Pancreas (tissue), 10 donors: ENCODE measurements around the gene CEP128. TPM values are rescaled to one million over a fixed set of nuclear protein-coding genes. Genes with fewer than 3 reads are reported as not detected.

Source experiments
- ATAC-seq, 4 donors: fragments of 200-7000 bp; cut with Tn5 transposase; one replicate each; pipeline versions ENCODE4 v1.8.0 to v1.9.1; 2020; ENCODE audit warnings: mild to moderate bottlenecking in 4 of 4, moderate library complexity in 4 of 4
- DNase-seq, 6 donors: peaks; one replicate each; pipeline ENCODE4 v3.0.0-alpha.2; 2020
- FAIRE-seq: peaks from 2 replicates; lab custom pipeline; 2012; peaks lifted over from hg19 to GRCh38; lab: Jason Lieb, UNC
- H3K27ac ChIP-seq, 4 donors: fragments of 200-600 bp; sonication (generic); 1 replicate in 3 of 4; 2 replicates in 1 of 4; pipeline versions ENCODE4 v1.5.0 to v1.8.0; 2020
- H3K27me3 ChIP-seq, 4 donors: fragments of 200-600 bp; one replicate each; pipeline ENCODE4 v1.8.0; 2021
- H3K36me3 ChIP-seq, 3 donors: fragments of 200-600 bp; sonication (generic) in 1 of 3; one replicate each; pipeline versions ENCODE4 v1.5.0 to v1.8.0; 2020 to 2021
- H3K4me1 ChIP-seq, 3 donors: fragments of 200-600 bp; one replicate each; pipeline ENCODE4 v1.8.0; 2021
- H3K4me3 ChIP-seq, 4 donors: fragments of 200-600 bp; sonication (generic) in 2 of 4; one replicate each; pipeline versions ENCODE4 v1.5.0 to v1.8.0; 2020 to 2021
- H3K9me3 ChIP-seq, 4 donors: fragments of 200-600 bp; one replicate each; pipeline ENCODE4 v1.8.0; 2021
- CTCF ChIP-seq, 4 donors: fragments of 200-600 bp; sonication (generic) in 3 of 4; IDR thresholded peaks; one replicate each; pipeline versions ENCODE4 v1.5.0 to v1.8.0; 2021; ENCODE audit warnings: antibody characterized with exemption in 4 of 4
- WGBS, 2 donors: extraction: QIAGEN DNeasy Blood & Tissue Kit; methylation state at CpG; one replicate each; pipeline ENCODE4 v1.1.7; 2013; 5-methylcytosine and 5-hydroxymethylcytosine counted together
- intact Hi-C, 3 donors: fragments of 100-400 bp; cut with DNase I; formaldehyde crosslinking; loops; one replicate each; pipeline versions ENCODE4 v1.11.1 to v1.14.2; 2022
- polyA plus RNA-seq, 2 donors: library from polyadenylated mRNA; stranded (reverse); fragments of 200-250 nt; gene quantifications; one replicate each; pipeline ENCODE4 v1.2.3, GENCODE V29; 2013
- total RNA-seq, 6 donors: library from RNA; stranded (reverse); fragmentation: NEBNext Ultra II Directional in 4 of 6; extraction: Animal tissue kit (Norgen Biotek cat#: 25700) in 4 of 6; gene quantifications; one replicate each; pipeline versions ENCODE4 v1.2.1 to v1.2.4, GENCODE V29; 2021 to 2023
- donor health status: healthy with polysubstance abuse.
- donor health status: DM: no; HTN: no; CAD: no; lungs with moderate emphysema.
- donor health status: DM: no; HTN: no; CAD: no.
- donor health status: control.
- donor health status: control.
- donor health status: Bipolar disorder and iron deficiency.
- donor health status: DM: yes; HTN: yes; CAD: no.
- donor health status: DM: no; HTN: no; CAD: no.
- donor health status: DM: no; HTN: no; CAD: no.
- donor health status: DM: yes; HTN: yes; CAD: no.

The CEP128 gene
- total and polyA plus RNA-seq, 8 donors, result 0.92 to 2.8 (median 2.0) TPM

GRCh38 chr14:80491650-80492049, 449.9 kb downstream of the CEP128 start:
- ATAC-seq (no peak), DNase-seq (no peak), FAIRE-seq (no peak)
- intact Hi-C loops, result no loop called here
- Histone ChIP-seq H3K4me3 (no peak overlapping the region), H3K4me1 (no peaks in the 10 kb centered on the region), H3K27me3 (no peaks in the 10 kb centered on the region), H3K9me3 (no peaks in the 10 kb centered on the region), H3K27ac (no peak overlapping the region), H3K36me3 (no peaks in the 10 kb centered on the region)
- 83 to 90% methylated on average over 2 of the region's 2 CpGs for WGBS, 2 donors
- no peak for TF ChIP-seq CTCF (IDR thresholded peaks at IDR 0.05)

GRCh38 chr14:80491131-80491530, 450.4 kb downstream of the CEP128 start:
- Histone ChIP-seq H3K27me3 (no peaks in the 10 kb centered on the region), H3K4me3 (no peak overlapping the region), H3K4me1 (no peaks in the 10 kb centered on the region), H3K9me3 (no peaks in the 10 kb centered on the region), H3K27ac (no peak overlapping the region), H3K36me3 (no peaks in the 10 kb centered on the region)
- intact Hi-C loops, result no loop called here
- 56 to 58% methylated on average over 4 of the region's 4 CpGs for WGBS, 2 donors
- ATAC-seq (peak in 1 of 4 donors; percentile 14), FAIRE-seq (no peak), DNase-seq (no peak)
- TF ChIP-seq CTCF (IDR thresholded peaks at IDR 0.05), result no peak

GRCh38 chr14:80489513-80489912, 452.0 kb downstream of the CEP128 start:
- no peak for TF ChIP-seq CTCF (IDR thresholded peaks at IDR 0.05)
- Histone ChIP-seq H3K27ac (no peak overlapping the region), H3K4me1 (no peaks in the 10 kb centered on the region), H3K36me3 (no peaks in the 10 kb centered on the region), H3K27me3 (no peaks in the 10 kb centered on the region), H3K4me3 (no peak overlapping the region), H3K9me3 (no peaks in the 10 kb centered on the region)
- FAIRE-seq (no peak), DNase-seq (no peak), ATAC-seq (no peak)
- intact Hi-C loops, result no loop called here
- 82 to 89% methylated on average over 3 of the region's 3 CpGs for WGBS, 2 donors

- Histone ChIP-seq H3K4me3 (no peak overlapping the region), H3K27me3 (no peaks in the 10 kb centered on the region), H3K27ac (no peak overlapping the region), H3K9me3 (no peaks in the 10 kb centered on the region), H3K36me3 (no peaks in the 10 kb centered on the region), H3K4me1 (no peaks in the 10 kb centered on the region)
- intact Hi-C loops, result no loop called here
- WGBS, 2 donors, result 89 to 98% methylated on average over 2 of the region's 2 CpGs
- DNase-seq (no peak), ATAC-seq (no peak), FAIRE-seq (no peak)
- no peak for TF ChIP-seq CTCF (IDR thresholded peaks at IDR 0.05)
Observed at GRCh38 chr14:80485764-80486163, 455.8 kb downstream of the CEP128 start.

GRCh38 chr14:80483331-80483730, 458.2 kb downstream of the CEP128 start:
- FAIRE-seq (no peak), ATAC-seq (no peak), DNase-seq (no peak)
- intact Hi-C loops, result no loop called here
- Histone ChIP-seq H3K4me1 (no peaks in the 10 kb centered on the region), H3K27me3 (no peaks in the 10 kb centered on the region), H3K27ac (no peak overlapping the region), H3K9me3 (no peaks in the 10 kb centered on the region), H3K4me3 (no peak overlapping the region), H3K36me3 (no peaks in the 10 kb centered on the region)
- WGBS, 2 donors, result 94 to 99% methylated on average over 2 of the region's 2 CpGs
- no peak for TF ChIP-seq CTCF (IDR thresholded peaks at IDR 0.05)
